ENCODE results near the gene NPFF.
"Not testable (repeated sequence)": the region's sequence is repeated elsewhere in the genome, so short reads cannot be mapped to it uniquely, and the experiment has no call there.

The NPFF gene

GRCh38 chr12:53481939-53482586 lies 25.2 kb downstream of the NPFF start:
- DNase-seq (ENCODE audit: low read depth in 2 of 2): no peak

DNA sequence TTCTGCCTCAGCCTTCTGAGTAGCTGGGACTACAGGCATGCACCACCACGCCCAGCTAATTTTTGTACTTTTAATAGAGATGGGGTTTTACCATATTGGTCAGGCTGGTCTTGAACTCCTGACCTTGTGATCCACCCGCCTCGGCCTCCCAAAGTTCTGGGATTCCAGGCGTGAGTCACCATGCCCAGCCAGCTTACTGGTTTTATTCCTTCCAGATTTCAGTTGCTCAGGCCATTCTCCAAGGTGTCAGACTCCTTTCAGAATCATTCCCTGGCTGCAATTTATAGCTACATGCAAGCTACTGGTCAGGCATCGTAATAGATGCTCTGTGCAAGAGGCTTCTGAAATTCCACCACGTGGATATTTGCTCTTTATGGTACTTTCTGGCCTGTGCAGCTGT lies 25.8 kb downstream of the NPFF start:
- not testable (repeated sequence) for H3K4me3 ChIP-seq (replicated peaks in 1 of 2; ENCODE audit: low read depth in 2 of 2, low read length in 2 of 2)
- DNase-seq (ENCODE audit: low read depth in 2 of 2): peak; percentile 52 to 61

More at GRCh38 chr12:53481939-53482586, 25.2 kb downstream of the NPFF start:
- TF ChIP-seq, protein P1, sequence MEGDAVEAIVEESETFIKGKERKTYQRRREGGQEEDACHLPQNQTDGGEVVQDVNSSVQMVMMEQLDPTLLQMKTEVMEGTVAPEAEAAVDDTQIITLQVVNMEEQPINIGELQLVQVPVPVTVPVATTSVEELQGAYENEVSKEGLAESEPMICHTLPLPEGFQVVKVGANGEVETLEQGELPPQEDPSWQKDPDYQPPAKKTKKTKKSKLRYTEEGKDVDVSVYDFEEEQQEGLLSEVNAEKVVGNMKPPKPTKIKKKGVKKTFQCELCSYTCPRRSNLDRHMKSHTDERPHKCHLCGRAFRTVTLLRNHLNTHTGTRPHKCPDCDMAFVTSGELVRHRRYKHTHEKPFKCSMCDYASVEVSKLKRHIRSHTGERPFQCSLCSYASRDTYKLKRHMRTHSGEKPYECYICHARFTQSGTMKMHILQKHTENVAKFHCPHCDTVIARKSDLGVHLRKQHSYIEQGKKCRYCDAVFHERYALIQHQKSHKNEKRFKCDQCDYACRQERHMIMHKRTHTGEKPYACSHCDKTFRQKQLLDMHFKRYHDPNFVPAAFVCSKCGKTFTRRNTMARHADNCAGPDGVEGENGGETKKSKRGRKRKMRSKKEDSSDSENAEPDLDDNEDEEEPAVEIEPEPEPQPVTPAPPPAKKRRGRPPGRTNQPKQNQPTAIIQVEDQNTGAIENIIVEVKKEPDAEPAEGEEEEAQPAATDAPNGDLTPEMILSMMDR (IDR thresholded peaks at IDR 0.05; ENCODE audit: low read depth, low read length): peak; percentile 23
- H3K4me3 ChIP-seq (replicated peaks in 1 of 2; ENCODE audit: low read depth in 2 of 2, low read length in 2 of 2): no peak overlapping the region

GRCh38 chr12:53480491-53481442 lies 26.5 kb downstream of the NPFF start:
- H3K4me3 ChIP-seq (replicated peaks in 1 of 2; ENCODE audit: low read depth in 2 of 2, low read length in 2 of 2): no peak overlapping the region
- TF ChIP-seq, protein P1 (IDR thresholded peaks at IDR 0.05; ENCODE audit: low read depth, low read length): no peak
- no peak for DNase-seq (ENCODE audit: low read depth in 2 of 2)

GRCh38 chr12:53479331-53479730 lies 28.0 kb downstream of the NPFF start:
- no peak for DNase-seq (ENCODE audit: low read depth in 2 of 2)
- TF ChIP-seq, protein P1 (IDR thresholded peaks at IDR 0.05; ENCODE audit: low read depth, low read length): no peak
- no peak overlapping the region for H3K4me3 ChIP-seq (replicated peaks in 1 of 2; ENCODE audit: low read depth in 2 of 2, low read length in 2 of 2)

DNA sequence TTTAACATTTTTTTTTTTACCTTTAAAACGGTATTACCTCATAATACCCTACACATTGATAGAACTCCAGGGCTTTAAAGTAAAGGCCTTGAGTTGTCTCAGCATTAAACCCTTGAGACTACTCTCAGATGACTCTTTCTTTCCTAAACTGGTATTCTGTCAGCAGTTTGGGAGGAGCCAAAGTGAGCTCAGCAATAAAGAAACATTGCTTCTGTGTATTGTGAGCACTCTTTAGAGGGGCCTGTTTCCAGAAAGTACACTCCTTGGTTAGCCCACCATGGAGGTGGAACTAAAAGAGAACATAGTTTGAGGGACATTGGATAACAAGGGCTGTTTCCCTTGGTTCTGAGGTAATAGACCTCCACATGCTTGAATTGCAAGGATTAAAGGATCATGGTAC lies 28.4 kb downstream of the NPFF start:
- no peak overlapping the region for H3K4me3 ChIP-seq (replicated peaks in 1 of 2; ENCODE audit: low read depth in 2 of 2, low read length in 2 of 2)
- TF ChIP-seq, protein P1 (IDR thresholded peaks at IDR 0.05; ENCODE audit: low read depth, low read length): no peak
- peak in 1 of 2 donors; percentile 58 for DNase-seq (ENCODE audit: low read depth in 2 of 2)

GRCh38 chr12:53476769-53477209 lies 30.5 kb downstream of the NPFF start:
- H3K4me3 ChIP-seq (replicated peaks in 1 of 2; ENCODE audit: low read depth in 2 of 2, low read length in 2 of 2): no peak overlapping the region
- peak; percentile 43 to 52 for DNase-seq (ENCODE audit: low read depth in 2 of 2)
- TF ChIP-seq, protein P1 (IDR thresholded peaks at IDR 0.05; ENCODE audit: low read depth, low read length): peak; percentile 28

GRCh38 chr12:53474819-53475218 lies 32.5 kb downstream of the NPFF start:
- H3K4me3 ChIP-seq (replicated peaks in 1 of 2; ENCODE audit: low read depth in 2 of 2, low read length in 2 of 2): no peak overlapping the region
- TF ChIP-seq, protein P1 (IDR thresholded peaks at IDR 0.05; ENCODE audit: low read depth, low read length): no peak
- no peak for DNase-seq (ENCODE audit: low read depth in 2 of 2)
